Liver (tissue), 9 donors: ENCODE measurements around the gene QPCTL. TPM values are rescaled to one million over a fixed set of nuclear protein-coding genes. Genes with fewer than 3 reads are reported as not detected.

ENCODE experiments used
- DNase-seq: peaks from one replicate; pipeline ENCODE4 v3.0.0-alpha.2; 2017; ENCODE audit warnings: low spot score
- H3K27ac ChIP-seq, 2 donors: one replicate each; pipeline ENCODE4 v1.7.0; 2013; ENCODE audit warnings: inconsistent platforms in 2 of 2, low read length in 2 of 2, control low read depth in 1 of 2, low read depth in 1 of 2, mild to moderate bottlenecking in 1 of 2
- H3K27me3 ChIP-seq, 4 donors: one replicate each; pipeline versions ENCODE4 v1.6.1 to v1.7.0; 2013; ENCODE audit warnings: low read length in 3 of 4, inconsistent platforms in 1 of 4, mild to moderate bottlenecking in 1 of 4, moderate library complexity in 1 of 4; ENCODE audit not compliant: control insufficient read depth in 4 of 4, insufficient read depth in 4 of 4
- H3K36me3 ChIP-seq, 4 donors: one replicate each; pipeline versions ENCODE4 v1.6.1 to v1.7.0; 2013; ENCODE audit warnings: low read length in 3 of 4, mild to moderate bottlenecking in 3 of 4, low read depth in 1 of 4, moderate library complexity in 1 of 4; ENCODE audit not compliant: control insufficient read depth in 4 of 4, insufficient read depth in 3 of 4
- H3K4me1 ChIP-seq, 4 donors: one replicate each; pipeline versions ENCODE4 v1.6.1 to v1.7.0; 2013; ENCODE audit warnings: low read length in 3 of 4, mild to moderate bottlenecking in 3 of 4, moderate library complexity in 1 of 4; ENCODE audit not compliant: control insufficient read depth in 4 of 4, insufficient read depth in 4 of 4
- H3K4me3 ChIP-seq, 3 donors: one replicate each; pipeline versions ENCODE4 v1.6.1 to v1.7.0; 2013; ENCODE audit warnings: low read length in 3 of 3, control low read depth in 1 of 3, low read depth in 1 of 3, mild to moderate bottlenecking in 1 of 3
- H3K9ac ChIP-seq, 2 donors: one replicate each; pipeline ENCODE4 v1.7.0; 2013; ENCODE audit warnings: low read length in 2 of 2, mild to moderate bottlenecking in 2 of 2, moderate library complexity in 2 of 2, control low read depth in 1 of 2, low read depth in 1 of 2
- H3K9me3 ChIP-seq, 4 donors: one replicate each; pipeline versions ENCODE4 v1.6.1 to v1.7.0; 2013; ENCODE audit warnings: low read length in 3 of 4; ENCODE audit not compliant: control insufficient read depth in 4 of 4
- ATF3 ChIP-seq: IDR thresholded peaks from 2 replicates; pipeline ENCODE4 v1.6.1; 2016; ENCODE audit warnings: antibody characterized with exemption
- EGR1 ChIP-seq, 2 donors: IDR thresholded peaks; 2 replicates each; pipeline ENCODE4 v1.6.1; 2016 to 2018; ENCODE audit warnings: antibody characterized with exemption in 2 of 2, low read depth in 2 of 2
- FOXA1 ChIP-seq: IDR thresholded peaks from 2 replicates; pipeline ENCODE4 v1.6.1; 2016; ENCODE audit warnings: antibody characterized with exemption
- FOXA2 ChIP-seq: IDR thresholded peaks from 2 replicates; pipeline ENCODE4 v1.6.1; 2016; ENCODE audit warnings: antibody characterized with exemption
- GABPA ChIP-seq, 2 donors: IDR thresholded peaks in 1 of 2; conservative IDR thresholded peaks in 1 of 2; 2 replicates each; pipeline ENCODE4 v1.6.1; 2016; ENCODE audit warnings: antibody characterized with exemption in 2 of 2, mild to moderate bottlenecking in 1 of 2, moderate library complexity in 1 of 2
- HNF4A ChIP-seq, 2 donors: conservative IDR thresholded peaks; 2 replicates each; pipeline ENCODE4 v1.6.1; 2016; ENCODE audit warnings: antibody characterized with exemption in 2 of 2, mild to moderate bottlenecking in 2 of 2
- HNF4G ChIP-seq: IDR thresholded peaks from 2 replicates; pipeline ENCODE4 v1.6.1; 2016; ENCODE audit warnings: antibody characterized with exemption
- JUND ChIP-seq, 2 donors: IDR thresholded peaks; 2 replicates each; pipeline ENCODE4 v1.6.1; 2016; ENCODE audit warnings: antibody characterized with exemption in 2 of 2
- MAX ChIP-seq: IDR thresholded peaks from 2 replicates; pipeline ENCODE4 v1.6.1; 2016; ENCODE audit warnings: antibody characterized with exemption
- NR2F2 ChIP-seq: IDR thresholded peaks from 2 replicates; pipeline ENCODE4 v1.6.1; 2016; ENCODE audit warnings: antibody characterized with exemption
- RAD21 ChIP-seq, 2 donors: IDR thresholded peaks; 2 replicates each; pipeline ENCODE4 v1.6.1; 2016; ENCODE audit warnings: antibody characterized with exemption in 2 of 2, mild to moderate bottlenecking in 2 of 2
- RXRA ChIP-seq, 2 donors: IDR thresholded peaks; 2 replicates each; pipeline ENCODE4 v1.6.1; 2017 to 2018; ENCODE audit warnings: antibody characterized with exemption in 2 of 2, mild to moderate bottlenecking in 1 of 2
- SP1 ChIP-seq: IDR thresholded peaks from 2 replicates; pipeline ENCODE4 v1.6.1; 2018; ENCODE audit warnings: antibody characterized with exemption, mild to moderate bottlenecking
- YY1 ChIP-seq: IDR thresholded peaks from 2 replicates; pipeline ENCODE4 v1.6.1; 2016; ENCODE audit warnings: antibody characterized with exemption, mild to moderate bottlenecking
- WGBS: extraction: QIAGEN DNeasy Blood & Tissue Kit; methylation state at CpG from one replicate; pipeline ENCODE4 v1.1.7; 2013; 5-methylcytosine and 5-hydroxymethylcytosine counted together
- polyA plus RNA-seq, 2 donors: library from polyadenylated mRNA; stranded (reverse) in 1 of 2; unstranded in 1 of 2; fragments of 200-250 nt in 1 of 2; fragments of >200 nt in 1 of 2; fragmentation: Nextera tagmentation in 1 of 2; extraction: Ambion mirVana in 1 of 2; gene quantifications; one replicate each; pipeline versions ENCODE4 v1.2.1 to v1.2.3, GENCODE V29; 2013 to 2015
- total RNA-seq, 2 donors: library from RNA; depleted of rRNA; stranded (reverse); fragments of >200 nt; gene quantifications; one replicate each; pipeline ENCODE4 v1.2.3, GENCODE V29; 2014
- TF ChIP-seq, protein P1 (sequence below): fragments of 150-350 bp; IDR thresholded peaks from 2 replicates; pipeline ENCODE4 v1.5.1; 2017; ENCODE audit warnings: improper control_type of control experiment, low read depth, low read length; ENCODE audit not compliant: missing input control
- TF ChIP-seq, protein P2 (sequence below): IDR thresholded peaks from 2 replicates; pipeline ENCODE4 v1.6.1; 2016; ENCODE audit warnings: antibody characterized with exemption
- TF ChIP-seq, protein P3 (sequence below): IDR thresholded peaks from 2 replicates; pipeline ENCODE4 v1.6.1; 2016; ENCODE audit warnings: antibody characterized with exemption, mild to moderate bottlenecking
- donor health status: healthy.
- donor health status: healthy.
- donor health status: healthy.
- donor health status: healthy.
- donor health status: healthy.

QPCTL gene
- total and polyA plus RNA-seq, 4 donors = 2.9 to 6.1 (median 4.1) TPM

DNA sequence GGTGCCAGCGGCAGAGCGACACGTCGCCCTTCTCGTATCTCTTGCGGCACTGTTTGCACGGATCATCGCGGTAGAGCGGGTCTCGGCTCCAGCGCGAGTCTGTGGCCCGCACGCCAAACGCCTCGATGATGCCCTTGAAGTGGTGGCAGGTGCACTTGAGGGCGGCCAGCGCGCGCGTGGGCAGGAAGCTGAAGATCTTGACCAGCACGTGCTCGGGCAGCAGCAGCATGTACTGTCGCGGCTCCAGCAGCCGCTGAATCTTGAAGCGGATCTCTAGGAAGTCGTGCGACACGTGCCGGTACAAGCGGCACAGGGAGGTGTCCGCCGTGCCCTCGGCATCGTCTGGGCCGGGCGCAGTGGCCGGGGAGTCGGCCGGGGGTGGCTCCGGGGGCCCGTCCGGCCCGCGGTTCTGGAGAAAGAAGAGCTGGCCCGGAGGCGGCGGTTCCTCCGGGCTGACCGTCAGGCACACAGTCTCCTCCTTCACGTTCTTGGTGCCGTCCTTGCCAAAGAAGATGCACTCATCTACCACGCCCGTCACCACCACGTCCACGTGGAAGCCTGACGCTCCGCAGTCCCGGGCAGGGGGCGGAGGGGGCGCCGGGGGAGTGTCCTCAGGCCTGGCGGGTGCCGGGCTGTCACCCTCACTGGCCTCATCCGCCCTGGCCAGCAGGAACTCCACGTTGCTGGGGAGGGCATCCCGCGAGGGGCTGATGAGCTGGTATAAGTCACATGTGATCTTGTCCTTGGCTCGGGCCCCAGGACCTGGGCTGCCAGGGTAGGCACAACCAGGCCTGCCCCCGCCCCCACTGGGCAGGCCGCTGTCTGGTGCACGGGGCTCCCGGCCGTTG lies 19.6 kb downstream of the QPCTL start:
- no peak for TF ChIP-seq YY1
- TF ChIP-seq JUND (IDR thresholded peaks at IDR 0.05) = no peak
- TF ChIP-seq RXRA (IDR thresholded peaks at IDR 0.05) = no peak
- TF ChIP-seq HNF4G = no peak
- TF ChIP-seq, protein P1, sequence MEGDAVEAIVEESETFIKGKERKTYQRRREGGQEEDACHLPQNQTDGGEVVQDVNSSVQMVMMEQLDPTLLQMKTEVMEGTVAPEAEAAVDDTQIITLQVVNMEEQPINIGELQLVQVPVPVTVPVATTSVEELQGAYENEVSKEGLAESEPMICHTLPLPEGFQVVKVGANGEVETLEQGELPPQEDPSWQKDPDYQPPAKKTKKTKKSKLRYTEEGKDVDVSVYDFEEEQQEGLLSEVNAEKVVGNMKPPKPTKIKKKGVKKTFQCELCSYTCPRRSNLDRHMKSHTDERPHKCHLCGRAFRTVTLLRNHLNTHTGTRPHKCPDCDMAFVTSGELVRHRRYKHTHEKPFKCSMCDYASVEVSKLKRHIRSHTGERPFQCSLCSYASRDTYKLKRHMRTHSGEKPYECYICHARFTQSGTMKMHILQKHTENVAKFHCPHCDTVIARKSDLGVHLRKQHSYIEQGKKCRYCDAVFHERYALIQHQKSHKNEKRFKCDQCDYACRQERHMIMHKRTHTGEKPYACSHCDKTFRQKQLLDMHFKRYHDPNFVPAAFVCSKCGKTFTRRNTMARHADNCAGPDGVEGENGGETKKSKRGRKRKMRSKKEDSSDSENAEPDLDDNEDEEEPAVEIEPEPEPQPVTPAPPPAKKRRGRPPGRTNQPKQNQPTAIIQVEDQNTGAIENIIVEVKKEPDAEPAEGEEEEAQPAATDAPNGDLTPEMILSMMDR = no peak
- TF ChIP-seq RAD21 (IDR thresholded peaks at IDR 0.05) = no peak
- TF ChIP-seq MAX = no peak
- no peak for TF ChIP-seq HNF4A (conservative IDR thresholded peaks at IDR 0.05)
- TF ChIP-seq SP1 = no peak
- TF ChIP-seq, protein P2, sequence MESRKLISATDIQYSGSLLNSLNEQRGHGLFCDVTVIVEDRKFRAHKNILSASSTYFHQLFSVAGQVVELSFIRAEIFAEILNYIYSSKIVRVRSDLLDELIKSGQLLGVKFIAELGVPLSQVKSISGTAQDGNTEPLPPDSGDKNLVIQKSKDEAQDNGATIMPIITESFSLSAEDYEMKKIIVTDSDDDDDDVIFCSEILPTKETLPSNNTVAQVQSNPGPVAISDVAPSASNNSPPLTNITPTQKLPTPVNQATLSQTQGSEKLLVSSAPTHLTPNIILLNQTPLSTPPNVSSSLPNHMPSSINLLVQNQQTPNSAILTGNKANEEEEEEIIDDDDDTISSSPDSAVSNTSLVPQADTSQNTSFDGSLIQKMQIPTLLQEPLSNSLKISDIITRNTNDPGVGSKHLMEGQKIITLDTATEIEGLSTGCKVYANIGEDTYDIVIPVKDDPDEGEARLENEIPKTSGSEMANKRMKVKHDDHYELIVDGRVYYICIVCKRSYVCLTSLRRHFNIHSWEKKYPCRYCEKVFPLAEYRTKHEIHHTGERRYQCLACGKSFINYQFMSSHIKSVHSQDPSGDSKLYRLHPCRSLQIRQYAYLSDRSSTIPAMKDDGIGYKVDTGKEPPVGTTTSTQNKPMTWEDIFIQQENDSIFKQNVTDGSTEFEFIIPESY = no peak
- no peak for TF ChIP-seq NR2F2
- no peak for TF ChIP-seq FOXA1
- TF ChIP-seq, protein P3, sequence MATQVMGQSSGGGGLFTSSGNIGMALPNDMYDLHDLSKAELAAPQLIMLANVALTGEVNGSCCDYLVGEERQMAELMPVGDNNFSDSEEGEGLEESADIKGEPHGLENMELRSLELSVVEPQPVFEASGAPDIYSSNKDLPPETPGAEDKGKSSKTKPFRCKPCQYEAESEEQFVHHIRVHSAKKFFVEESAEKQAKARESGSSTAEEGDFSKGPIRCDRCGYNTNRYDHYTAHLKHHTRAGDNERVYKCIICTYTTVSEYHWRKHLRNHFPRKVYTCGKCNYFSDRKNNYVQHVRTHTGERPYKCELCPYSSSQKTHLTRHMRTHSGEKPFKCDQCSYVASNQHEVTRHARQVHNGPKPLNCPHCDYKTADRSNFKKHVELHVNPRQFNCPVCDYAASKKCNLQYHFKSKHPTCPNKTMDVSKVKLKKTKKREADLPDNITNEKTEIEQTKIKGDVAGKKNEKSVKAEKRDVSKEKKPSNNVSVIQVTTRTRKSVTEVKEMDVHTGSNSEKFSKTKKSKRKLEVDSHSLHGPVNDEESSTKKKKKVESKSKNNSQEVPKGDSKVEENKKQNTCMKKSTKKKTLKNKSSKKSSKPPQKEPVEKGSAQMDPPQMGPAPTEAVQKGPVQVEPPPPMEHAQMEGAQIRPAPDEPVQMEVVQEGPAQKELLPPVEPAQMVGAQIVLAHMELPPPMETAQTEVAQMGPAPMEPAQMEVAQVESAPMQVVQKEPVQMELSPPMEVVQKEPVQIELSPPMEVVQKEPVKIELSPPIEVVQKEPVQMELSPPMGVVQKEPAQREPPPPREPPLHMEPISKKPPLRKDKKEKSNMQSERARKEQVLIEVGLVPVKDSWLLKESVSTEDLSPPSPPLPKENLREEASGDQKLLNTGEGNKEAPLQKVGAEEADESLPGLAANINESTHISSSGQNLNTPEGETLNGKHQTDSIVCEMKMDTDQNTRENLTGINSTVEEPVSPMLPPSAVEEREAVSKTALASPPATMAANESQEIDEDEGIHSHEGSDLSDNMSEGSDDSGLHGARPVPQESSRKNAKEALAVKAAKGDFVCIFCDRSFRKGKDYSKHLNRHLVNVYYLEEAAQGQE = no peak
- TF ChIP-seq ATF3 = no peak
- no peak for TF ChIP-seq GABPA (IDR thresholded peaks at IDR 0.05 in 1 of 2, conservative IDR thresholded peaks at IDR 0.05 in 1 of 2)
- TF ChIP-seq FOXA2 = no peak
- no peak for TF ChIP-seq EGR1 (IDR thresholded peaks at IDR 0.05; ENCODE audit: low read depth in 2 of 2)
- no peaks in the 10 kb centered on the region for H3K9me3 ChIP-seq
- 94% methylated on average over 76 of the region's 76 CpGs for WGBS
- no peak overlapping the region for H3K27ac ChIP-seq
- H3K9ac ChIP-seq = no peak overlapping the region
- H3K4me3 ChIP-seq = no peak overlapping the region
- peaks cover 0 to 16% (median 9%) of the 10 kb centered on the region in 4 donors for H3K36me3 ChIP-seq
- H3K4me1 ChIP-seq = peaks cover 2 to 11% (median 4%) of the 10 kb centered on the region in 4 donors
- DNase-seq = no peak
- H3K27me3 ChIP-seq = no peaks in the 10 kb centered on the region
